HG03025 (cell line): ENCODE results near the gene EIF3L.

Experiments used
- ATAC-seq: cut with Tn5 transposase; IDR thresholded peaks from one replicate; pipeline ENCODE4 v1.9.1; 2021; ENCODE audit warnings: mild to moderate bottlenecking, moderate library complexity; ENCODE audit not compliant: unreplicated experiment, low FRiP score

EIF3L gene

DNA sequence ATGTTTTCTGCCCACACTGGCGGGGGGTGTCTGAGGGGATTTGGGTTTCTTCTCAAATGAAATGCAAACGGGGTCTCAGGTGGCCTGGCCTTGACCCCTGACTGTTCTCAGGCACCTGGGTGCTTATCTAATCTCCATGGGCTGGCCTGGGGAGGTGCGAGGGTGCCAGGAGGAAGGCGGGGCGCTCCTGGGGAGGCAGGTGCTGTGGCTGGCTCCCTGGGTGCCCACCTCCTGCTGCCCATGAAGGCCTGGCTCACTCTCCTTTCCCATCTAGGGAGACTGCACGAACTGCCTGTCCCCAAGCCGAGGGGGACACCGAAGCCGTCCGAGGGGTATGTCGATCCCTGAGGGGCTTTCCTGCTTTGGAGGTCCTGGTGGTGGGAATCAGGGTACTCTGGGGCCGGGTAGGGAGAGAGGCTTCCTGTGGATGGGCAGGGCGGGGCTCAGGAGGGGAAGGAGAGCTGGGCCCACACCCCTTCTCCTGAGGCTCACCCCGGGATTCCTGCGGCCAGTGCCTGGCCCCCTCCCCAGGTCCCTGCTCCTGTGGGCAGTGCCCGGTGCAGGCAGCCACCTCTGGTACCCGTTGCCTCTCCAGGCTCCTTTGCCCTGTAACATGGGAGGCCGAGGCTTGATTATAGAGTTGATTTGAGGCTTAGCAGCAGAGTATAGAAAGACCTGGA, 75.3 kb downstream of the EIF3L start:
- no peak for ATAC-seq

GRCh38 chr22:37925330-37925729, 76.1 kb downstream of the EIF3L start:
- no peak for ATAC-seq

DNA sequence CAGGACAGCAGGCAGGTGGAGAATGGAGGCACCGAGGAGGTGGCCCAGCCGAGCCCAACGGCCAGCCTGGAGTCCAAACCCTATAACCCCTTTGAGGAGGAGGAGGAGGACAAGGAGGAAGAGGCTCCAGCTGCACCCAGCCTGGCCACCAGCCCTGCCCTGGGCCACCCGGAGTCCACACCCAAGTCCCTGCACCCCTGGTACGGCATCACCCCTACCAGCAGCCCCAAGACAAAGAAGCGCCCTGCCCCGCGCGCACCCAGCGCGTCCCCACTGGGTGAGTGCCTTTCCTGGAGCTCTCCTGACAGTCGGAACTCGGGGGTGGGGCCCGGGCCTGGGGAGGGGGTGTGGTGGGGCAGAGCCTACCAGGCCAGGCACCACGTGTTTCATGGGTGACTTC, 76.5 kb downstream of the EIF3L start:
- ATAC-seq: no peak

DNA sequence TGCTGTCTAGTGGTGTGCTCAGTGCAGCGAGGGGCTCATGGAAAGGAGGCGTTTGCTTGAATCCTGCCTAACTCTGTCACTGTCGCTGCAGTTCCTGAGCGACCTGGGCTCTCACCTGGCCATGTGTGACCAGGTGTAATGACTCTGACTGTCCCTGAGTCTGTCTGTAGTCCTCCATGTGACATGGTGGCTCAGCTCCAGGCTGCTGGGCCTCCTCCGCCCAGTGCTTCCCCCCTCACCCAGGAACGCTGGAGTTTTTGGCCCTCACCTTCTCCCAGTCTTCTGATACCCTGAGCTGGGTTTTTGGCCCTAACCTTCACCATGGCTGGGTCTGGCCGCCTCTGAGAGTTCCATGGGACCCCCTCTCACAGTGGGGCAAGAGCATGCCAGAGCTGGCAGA, 77.1 kb downstream of the EIF3L start:
- ATAC-seq: no peak

- no peak for ATAC-seq
Observed at GRCh38 chr22:37926771-37927636, 77.8 kb downstream of the EIF3L start.

DNA sequence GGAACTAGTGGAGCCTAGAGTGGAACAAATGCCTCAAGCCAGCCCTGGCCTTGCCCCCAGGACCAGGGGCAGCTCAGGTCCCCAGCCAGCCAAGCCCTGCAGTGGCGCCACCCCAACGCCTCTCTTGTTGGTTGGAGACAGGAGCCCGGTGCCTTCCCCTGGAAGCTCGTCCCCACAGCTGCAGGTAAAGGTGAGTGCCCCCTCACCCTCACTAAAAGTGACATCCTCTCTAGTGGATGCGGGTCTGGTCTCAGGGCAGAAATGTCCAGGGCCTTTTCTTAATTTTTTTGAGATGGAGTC, 78.4 kb downstream of the EIF3L start:
- ATAC-seq: no peak

DNA sequence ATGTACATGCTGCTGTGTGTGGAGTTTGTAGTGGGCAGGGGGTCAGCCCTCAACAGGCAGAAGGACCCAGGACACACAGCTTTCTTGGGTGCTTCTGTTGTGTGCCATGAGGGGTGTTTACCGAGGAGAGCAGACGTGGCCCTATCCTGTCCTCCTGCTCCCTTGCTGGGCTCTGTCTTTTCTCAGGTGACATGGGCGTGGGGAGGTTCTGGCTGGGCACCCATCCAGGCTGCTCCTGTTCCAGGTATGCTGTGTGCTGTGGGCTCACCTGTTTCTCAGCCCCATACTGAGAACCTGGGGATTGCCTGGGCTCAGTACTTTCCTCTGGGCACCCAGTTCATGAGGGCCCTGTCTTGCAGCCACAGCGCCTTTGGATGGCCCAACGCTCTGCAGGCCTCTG, 80.2 kb downstream of the EIF3L start:
- ATAC-seq: no peak

DNA sequence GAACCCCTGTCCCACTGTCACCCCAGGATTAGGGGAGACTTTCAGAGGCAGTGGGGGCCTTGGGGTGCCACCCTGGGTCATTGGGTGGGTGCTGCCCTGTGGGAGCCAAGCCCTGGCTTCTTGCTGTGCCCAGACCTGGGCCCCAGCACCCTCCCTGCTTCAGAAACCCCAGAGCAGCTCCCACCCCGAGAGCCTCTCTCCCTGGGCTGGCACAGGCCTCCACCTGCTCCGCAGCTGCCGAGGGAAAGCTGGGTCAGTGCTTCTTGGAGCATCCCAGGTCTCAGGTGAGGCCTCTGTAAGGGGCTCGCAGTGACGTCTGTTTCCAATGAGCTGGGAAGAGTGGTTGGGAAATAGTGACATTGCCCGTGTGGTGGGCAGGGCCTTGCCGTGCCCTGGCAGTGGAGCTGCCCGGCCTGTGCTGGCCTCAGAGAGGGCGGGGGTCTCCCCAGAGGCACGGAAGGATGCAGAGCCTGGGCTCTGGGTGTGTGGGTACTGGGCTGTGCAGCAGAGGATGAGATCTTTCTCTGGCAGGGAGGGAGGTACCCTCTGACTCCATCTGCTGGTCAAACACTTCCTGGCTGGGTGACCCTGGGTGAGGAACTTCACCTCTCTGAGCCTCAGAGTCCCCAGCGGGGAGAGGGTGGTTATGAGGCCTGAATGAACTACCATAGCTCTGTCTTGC, 81.2 kb downstream of the EIF3L start:
- ATAC-seq: no peak

- ATAC-seq: no peak
Observed at GRCh38 chr22:37930952-37931440, 81.8 kb downstream of the EIF3L start.

DNA sequence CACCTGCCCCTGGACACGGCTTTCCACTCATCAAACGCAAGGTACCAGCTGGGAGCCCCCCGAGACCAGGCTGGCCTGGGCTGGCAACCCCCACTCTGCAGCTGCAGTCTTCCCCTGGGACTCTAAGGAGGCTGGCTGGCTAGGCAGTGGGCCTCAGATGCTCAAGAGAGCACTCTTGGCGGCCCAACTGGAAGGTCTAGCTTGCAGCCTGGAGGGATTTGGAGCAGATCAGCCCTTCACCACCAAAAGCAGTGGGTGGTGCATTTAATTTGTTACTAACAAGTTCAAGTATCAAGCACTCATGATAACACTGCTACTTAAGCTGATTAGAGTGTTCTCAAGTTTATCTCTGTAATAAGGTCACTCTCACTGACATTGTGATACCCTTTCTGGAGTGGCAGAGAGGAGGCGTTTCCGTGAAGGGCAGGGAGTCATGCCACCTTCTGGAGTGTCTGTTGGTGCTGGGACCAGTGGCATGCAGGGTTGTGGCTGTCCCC, 82.7 kb downstream of the EIF3L start:
- no peak for ATAC-seq

DNA sequence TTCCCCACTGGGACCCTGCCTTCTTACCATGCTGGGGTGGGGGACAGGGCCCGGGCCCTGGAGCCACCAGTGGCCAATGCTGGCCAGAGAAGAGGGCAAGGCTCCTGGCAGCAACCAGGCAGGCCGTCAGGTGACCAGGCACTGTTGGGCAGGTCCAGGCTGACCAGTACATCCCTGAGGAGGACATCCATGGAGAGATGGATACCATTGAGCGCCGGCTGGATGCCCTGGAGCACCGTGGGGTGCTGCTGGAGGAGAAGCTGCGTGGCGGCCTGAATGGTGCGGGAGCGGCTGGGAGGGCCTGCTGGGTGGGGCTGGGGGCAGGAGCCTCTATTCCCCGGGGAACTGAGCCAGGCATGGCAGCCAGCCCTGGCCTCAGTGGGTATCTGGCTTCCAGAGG, 83.2 kb downstream of the EIF3L start:
- no peak for ATAC-seq

DNA sequence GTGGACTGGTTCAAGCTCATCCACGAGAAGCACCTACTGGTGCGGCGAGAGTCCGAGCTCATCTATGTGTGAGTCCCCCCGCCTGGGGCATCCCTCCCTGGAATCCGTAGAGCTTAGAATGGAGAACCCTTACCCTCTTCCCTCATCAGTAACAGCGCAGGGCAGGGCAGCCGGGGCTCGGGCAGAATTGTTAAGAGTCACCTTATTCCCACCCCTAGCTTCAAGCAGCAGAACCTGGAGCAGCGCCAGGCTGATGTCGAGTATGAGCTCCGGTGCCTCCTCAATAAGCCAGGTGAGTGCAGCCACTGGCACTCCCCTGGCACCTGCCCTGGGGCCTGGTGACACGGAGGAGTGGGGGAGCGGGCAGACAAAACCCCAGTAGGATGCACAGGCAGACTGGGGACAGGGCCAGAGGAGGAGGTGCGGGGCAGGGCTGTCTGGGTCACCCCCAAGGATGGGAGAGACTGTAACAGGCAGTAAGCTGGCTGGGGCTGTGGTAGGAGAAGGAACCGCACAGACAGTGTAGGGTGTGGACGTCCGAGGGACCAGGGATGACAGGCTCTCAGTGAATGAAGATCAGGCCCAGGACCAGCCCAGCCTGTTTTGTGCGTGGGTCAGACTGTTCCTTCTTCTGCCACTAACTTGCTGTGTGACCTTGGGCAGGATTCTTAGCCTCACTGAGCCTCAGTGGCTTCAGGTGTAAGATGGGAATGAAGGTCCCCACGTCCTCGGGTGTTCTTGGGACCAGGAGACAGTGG, 83.8 kb downstream of the EIF3L start:
- ATAC-seq: no peak

- no peak for ATAC-seq
Observed at GRCh38 chr22:37933711-37934376, 84.6 kb downstream of the EIF3L start.
